Urinary bladder (tissue), 4 donors: ENCODE data around the gene PCYT2. TPM values are rescaled to one million over a fixed set of nuclear protein-coding genes. Genes with fewer than 3 reads are reported as not detected.

Experiments used
- DNase-seq: peaks from one replicate; pipeline ENCODE4 v3.0.0-alpha.2; 2015; ENCODE audit errors: extremely low spot score
- H3K27ac ChIP-seq: one replicate; pipeline ENCODE4 v1.5.1; 2013; ENCODE audit warnings: low read depth, mild to moderate bottlenecking, moderate library complexity
- H3K36me3 ChIP-seq: one replicate; pipeline ENCODE4 v1.6.1; 2013; ENCODE audit warnings: mild to moderate bottlenecking, moderate library complexity; ENCODE audit not compliant: insufficient read depth
- H3K4me1 ChIP-seq: one replicate; pipeline ENCODE4 v1.6.1; 2013; ENCODE audit warnings: mild to moderate bottlenecking, moderate library complexity; ENCODE audit not compliant: insufficient read depth
- H3K4me3 ChIP-seq: one replicate; pipeline ENCODE4 v1.5.1; 2013; ENCODE audit warnings: low read depth, low read length
- WGBS: extraction: QIAGEN DNeasy Blood & Tissue Kit; methylation state at CpG from one replicate; pipeline ENCODE4 v1.1.7; 2013; 5-methylcytosine and 5-hydroxymethylcytosine counted together
- polyA plus RNA-seq: library from polyadenylated mRNA; stranded (reverse); fragments of 200-250 nt; gene quantifications from one replicate; pipeline ENCODE4 v1.2.3, GENCODE V29; 2013
- total RNA-seq: library from RNA; depleted of rRNA; stranded (reverse); fragments of >200 nt; gene quantifications from one replicate; pipeline ENCODE4 v1.2.3, GENCODE V29; 2014
- donor health status: healthy with polysubstance abuse.
- donor health status: healthy.

The PCYT2 gene
- total and polyA plus RNA-seq, 2 donors, result 9.8 to 36.0 TPM

DNA sequence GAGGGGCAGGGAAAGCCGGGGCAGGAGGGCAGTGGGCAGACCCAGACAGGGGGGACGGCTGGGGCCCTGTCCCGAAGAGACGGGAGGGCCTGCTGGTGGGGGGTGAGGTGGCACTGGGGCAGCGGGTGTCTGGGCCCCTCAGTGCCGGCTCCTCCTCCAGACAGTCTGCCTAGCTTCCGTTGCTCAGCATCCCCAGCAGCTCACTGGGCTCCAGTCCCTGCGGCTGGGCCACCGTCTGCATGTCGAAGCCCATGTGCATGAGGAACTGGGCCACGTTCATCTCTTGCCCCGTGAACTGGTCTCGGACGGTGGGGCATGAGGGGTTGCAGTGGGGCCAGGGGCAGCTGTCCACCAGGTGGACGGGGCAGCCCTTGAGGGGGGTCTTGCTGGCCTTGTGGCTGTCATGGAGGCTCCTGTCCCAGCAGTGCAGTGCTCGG is 41.6 kb upstream of the PCYT2 start:
- Histone ChIP-seq H3K4me1 (no peaks in the 10 kb centered on the region), H3K36me3 (no peaks in the 10 kb centered on the region), H3K4me3 (no peak overlapping the region), H3K27ac (no peak overlapping the region)
- WGBS, result 65% methylated on average over 16 of the region's 16 CpGs
- no peak for DNase-seq

DNA sequence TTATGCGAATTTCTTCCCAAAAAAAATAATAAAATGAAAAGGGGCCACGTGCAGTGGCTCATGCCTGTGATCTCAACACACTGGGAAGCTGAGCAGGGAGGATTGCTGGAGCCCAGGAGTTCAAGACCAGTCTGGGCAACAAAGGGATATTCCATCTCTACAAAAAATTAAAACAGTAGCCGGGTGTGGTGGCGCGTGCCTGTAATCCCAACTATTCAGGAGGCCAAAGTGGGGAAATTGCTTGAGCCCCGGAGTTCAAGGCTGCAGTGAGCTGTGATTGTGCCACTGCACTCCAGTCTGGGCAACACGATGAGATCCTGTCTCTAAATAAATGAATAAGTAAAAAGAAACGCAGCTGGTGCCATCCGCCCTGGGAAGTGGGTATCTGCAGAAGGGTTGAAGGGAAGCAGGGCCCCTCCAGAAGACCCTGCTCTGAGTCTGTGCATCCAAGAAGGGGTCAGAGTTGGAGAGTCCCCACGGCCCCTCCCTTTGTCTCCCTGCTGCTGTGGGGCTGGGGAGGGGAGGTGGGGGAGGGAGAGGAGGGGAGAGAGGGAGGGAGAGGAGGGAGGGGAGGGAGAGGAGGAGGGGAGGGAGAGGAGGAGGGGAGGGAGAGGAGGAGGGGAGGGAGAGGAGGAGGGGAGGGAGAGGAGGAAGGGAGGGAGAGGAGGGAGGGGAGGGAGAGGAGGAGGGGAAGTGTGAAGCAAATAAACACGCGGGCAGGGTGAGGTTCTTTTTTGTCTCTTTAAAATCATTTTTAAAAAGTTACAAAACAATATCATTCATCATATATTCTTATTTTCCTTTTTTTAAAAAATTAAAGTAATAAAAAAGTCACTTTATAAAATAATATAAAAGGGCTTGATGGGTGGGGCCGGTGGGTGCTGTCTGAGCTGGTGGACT is 40.8 kb upstream of the PCYT2 start:
- H3K27ac ChIP-seq, result no peak overlapping the region
- H3K36me3 ChIP-seq, result no peaks in the 10 kb centered on the region
- no peak for DNase-seq
- no peaks in the 10 kb centered on the region for H3K4me1 ChIP-seq
- 51% methylated on average over 13 of the region's 13 CpGs for WGBS
- no peak overlapping the region for H3K4me3 ChIP-seq

DNA sequence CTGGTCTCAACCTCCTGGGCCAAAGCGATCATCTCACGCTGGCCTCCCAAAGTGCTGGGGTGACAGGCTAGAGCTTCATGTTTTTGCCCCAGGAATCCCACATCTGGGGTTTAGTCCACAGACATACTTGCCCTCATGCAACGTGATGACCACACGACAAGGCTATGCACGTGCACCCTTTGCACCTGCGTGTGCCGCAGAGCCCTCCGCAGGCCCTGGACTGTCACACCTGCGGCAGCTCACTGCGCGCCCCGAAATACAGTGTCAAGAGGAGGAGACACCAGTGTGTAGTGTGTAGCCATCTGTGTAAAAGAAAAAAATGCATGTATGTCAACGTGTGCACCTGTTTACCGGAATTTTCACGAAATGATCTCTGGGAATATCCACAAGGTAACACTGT is 39.3 kb upstream of the PCYT2 start:
- H3K27ac ChIP-seq, result no peak overlapping the region
- H3K4me3 ChIP-seq, result no peak overlapping the region
- no peaks in the 10 kb centered on the region for H3K4me1 ChIP-seq
- 83% methylated on average over 15 of the region's 15 CpGs for WGBS
- DNase-seq, result no peak
- H3K36me3 ChIP-seq, result no peaks in the 10 kb centered on the region

DNA sequence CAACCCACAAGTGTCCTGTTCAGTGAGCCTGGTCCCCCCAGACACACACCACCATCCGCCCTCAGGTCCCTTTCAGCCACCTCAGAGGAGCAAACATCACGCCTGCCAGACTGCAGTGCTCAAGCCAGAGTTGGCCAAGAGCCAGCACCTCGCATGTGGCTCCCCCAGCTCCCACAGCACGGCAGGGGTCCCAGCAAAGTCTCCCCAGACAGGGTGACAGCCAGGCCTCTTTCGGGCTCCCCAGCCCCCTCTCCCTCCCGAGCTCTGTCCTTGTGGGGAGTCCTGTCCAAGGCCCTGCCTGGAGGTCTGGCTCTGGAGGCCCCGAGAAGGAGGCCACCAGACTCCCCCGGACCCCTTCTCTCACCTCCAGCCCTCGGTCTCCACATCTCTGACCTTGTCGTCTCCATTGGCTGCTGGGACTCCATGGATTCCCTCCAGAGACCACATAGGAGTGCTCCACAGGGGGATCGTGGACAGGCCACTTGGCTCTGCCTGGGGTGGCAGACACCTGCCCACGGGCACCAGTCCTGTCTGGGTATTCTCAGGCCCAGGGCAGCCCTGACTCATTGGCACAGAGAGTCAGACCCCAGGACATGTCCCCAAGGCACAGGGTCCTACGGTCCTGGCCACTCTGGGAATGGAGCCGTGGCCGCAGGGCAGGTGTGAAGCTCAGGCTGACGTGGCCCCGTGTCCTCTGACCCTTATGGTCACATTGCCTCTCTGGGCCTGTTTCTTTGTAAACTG is 37.6 kb upstream of the PCYT2 start:
- WGBS, result 80% methylated on average over 17 of the region's 17 CpGs
- no peak overlapping the region for H3K27ac ChIP-seq
- H3K4me1 ChIP-seq, result no peaks in the 10 kb centered on the region
- no peaks in the 10 kb centered on the region for H3K36me3 ChIP-seq
- no peak overlapping the region for H3K4me3 ChIP-seq
- no peak for DNase-seq

DNA sequence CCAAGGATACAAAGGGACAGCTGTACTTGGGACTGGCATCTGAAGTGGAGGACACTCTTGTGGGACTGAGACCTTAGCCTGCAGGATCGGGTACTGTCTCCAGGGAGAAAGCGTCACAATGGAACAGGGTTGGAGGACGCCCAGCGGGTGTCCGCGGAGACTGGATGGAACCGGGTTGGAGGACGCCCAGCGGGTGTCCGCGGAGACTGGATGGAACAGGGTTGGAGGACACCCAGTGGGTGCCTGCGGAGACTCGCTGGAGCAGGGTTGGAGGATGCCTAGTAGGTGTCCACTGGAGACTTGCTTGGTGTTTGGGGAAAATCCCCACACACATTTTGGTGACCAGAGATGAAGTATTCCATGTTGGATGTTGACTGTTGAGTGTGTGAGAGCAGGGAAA is 36.0 kb upstream of the PCYT2 start, which contains the start of gene MYADML2:
Gene MYADML2, minus strand, starts transcription at position 45 of the 400 bp plus-strand sequence. CDS start 5,492 bp downstream, outside the sequence.
- 84% methylated on average over 13 of the region's 13 CpGs for WGBS
- no peaks in the 10 kb centered on the region for H3K4me1 ChIP-seq

DNA sequence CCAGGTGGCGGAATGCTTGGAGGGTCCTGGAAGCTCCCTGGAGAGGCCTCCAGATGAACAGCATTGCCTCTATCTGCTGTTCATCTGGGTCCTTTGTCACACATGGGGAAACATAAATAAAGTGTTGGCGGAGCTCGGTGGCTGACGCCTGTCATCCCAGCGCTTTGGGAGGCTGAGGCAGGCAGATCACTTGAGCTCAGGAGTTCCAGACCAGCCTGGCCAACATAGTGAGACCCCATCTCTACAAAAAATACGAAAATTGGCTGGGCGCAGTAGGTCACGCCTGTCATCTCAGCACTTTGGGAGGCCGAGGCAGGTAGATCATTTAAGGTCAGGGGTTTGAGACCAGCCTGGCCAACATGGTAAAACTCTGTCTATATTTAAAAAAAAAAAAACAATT is 33.7 kb upstream of the PCYT2 start:
- 83% methylated on average over 9 of the region's 9 CpGs for WGBS
- DNase-seq, result no peak
- Histone ChIP-seq H3K36me3 (no peaks in the 10 kb centered on the region), H3K27ac (no peak overlapping the region), H3K4me1 (no peaks in the 10 kb centered on the region), H3K4me3 (no peak overlapping the region)

More for the DNA sequence above, 36.0 kb upstream of the PCYT2 start, which contains the start of gene MYADML2:
- no peak within 1 kb of the TSS for H3K4me3 ChIP-seq
- no peak for DNase-seq
- no peaks in the 10 kb centered on the region for H3K36me3 ChIP-seq
- H3K27ac ChIP-seq, result no peak within 1 kb of the TSS

DNA sequence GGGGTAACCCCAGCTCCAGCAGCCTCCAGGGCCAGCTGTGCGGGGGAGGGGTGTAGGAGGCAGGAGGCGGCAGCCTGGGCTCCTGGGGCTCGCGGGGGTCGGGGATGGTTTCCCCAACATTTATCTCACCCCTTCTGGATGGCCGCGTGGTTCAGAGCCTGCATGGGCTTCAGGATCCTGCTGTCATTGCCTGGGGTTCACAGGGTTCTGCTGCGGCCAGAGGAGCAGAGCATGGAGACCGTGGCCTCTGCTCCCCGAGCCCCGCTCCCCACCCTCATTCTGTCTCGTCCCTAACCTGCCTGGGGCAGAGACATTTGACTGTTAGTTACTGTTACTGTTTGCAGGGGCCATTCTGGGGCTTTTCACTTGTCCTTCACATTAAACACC is 31.0 kb upstream of the PCYT2 start:
- 40% methylated on average over 12 of the region's 12 CpGs for WGBS
- Histone ChIP-seq H3K36me3 (no peaks in the 10 kb centered on the region), H3K27ac (no peak overlapping the region), H3K4me3 (no peak overlapping the region), H3K4me1 (no peaks in the 10 kb centered on the region)
- DNase-seq, result no peak

DNA sequence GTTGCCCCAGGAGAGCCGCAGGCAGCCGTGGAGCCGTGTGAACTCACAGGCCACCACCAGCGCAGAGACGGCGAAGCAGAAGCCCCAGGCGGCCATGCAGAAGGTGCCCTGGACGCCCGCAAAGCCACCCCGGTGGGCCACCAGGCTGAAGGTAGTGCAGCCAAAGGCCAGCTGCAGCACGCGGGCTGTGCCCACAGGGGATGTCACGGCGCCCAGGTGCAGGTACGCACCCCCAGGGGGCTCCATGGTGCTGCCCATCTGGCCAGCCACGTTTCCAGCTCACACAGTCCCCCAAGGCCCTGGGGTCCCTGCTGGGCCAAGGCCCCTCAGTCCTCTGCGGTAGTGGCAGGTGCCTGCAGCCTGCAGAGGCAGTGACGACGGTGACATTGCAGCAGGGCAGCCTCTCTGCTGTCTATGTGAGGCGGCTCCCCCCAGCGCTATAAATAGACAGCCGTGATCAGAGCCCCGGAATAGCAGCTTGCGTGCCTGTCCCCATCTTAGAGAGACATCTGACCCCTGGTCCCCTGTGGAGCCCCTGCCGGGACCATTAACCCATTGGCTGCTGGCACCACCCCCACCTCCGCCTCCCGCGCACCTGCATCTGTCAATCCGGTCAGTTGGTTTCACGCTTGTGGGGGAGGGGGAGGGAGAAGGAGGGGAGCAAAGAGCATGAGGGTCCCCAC is 30.4 kb upstream of the PCYT2 start:
- DNase-seq, result no peak
- H3K4me1 ChIP-seq, result no peaks in the 10 kb centered on the region
- no peaks in the 10 kb centered on the region for H3K36me3 ChIP-seq
- no peak overlapping the region for H3K27ac ChIP-seq
- 45% methylated on average over 30 of the region's 30 CpGs for WGBS
- no peak overlapping the region for H3K4me3 ChIP-seq

DNA sequence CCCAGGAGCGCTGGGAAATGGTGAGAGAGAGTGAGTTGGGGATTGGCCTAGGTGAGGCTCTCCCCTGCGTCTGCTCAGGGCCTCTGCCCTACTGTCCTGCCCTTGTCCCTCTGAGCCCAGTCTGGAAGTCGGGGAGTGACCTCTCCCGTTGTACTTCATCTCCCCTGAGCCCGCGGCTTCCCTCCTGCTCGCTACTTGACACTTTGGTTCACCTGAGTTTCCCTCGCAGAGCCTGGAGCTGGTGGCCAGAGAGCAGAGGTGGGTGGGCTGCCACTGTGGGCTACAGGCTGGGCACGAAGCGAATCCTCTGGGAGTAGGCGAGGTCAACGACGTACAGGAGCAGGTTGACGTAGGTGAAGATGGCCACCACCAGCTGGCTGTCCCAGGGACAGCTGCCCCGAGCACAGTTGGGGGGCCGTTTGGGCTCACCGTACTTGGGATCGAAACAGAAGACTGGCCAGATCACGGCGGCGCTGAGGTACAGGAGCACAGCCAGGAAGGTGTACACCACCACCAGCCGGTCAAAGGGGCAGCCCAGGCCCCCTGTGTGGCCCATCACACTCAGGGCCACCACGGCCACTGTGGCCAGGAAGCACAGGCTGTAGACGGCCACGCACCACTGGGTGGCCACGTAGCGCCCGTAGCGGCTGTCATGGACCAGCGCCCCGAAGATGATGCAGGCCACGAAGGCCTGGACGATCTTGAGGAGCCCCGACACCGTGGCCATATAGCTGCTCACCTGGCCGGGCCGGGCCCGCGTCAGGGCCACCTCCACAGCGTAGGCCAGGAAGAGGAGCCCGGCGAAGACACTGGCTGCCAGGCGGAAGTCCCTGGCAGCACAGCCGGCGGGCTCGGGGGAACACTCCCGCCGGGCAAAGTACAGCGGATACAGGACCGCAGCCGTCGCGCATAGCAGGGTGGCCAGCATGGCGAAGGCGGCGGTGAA is 29.6 kb upstream of the PCYT2 start:
- WGBS, result 91% methylated on average over 56 of the region's 56 CpGs
- DNase-seq, result no peak
- Histone ChIP-seq H3K4me3 (no peak overlapping the region), H3K27ac (no peak overlapping the region), H3K4me1 (no peaks in the 10 kb centered on the region), H3K36me3 (no peaks in the 10 kb centered on the region)

DNA sequence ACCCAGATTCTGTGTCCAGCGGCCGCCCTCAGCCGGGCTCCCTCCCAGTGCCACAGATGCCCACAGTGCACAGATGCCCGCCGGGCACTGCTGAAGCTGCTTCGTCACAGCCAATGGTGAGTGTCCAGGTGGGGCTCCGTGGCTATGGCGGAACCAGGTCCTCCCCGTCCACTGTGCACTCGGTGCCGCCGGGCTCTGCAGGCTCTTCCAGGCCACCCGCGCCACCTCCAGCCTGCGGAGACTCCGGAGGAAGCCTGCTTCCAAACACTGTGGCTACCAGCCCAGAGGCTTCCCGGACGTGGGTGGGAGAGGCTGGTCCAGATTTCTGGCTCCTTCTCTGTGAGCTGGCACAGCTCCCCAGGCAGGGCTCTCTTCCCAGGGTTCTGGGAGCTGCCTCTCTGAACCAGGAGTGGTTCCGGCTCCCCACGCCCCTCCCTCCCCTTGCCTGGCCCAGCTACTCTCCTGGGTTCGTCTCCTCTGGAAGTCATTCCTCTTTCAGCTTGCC is 28.7 kb upstream of the PCYT2 start:
- H3K4me1 ChIP-seq, result no peaks in the 10 kb centered on the region
- no peak overlapping the region for H3K27ac ChIP-seq
- no peak overlapping the region for H3K4me3 ChIP-seq
- H3K36me3 ChIP-seq, result no peaks in the 10 kb centered on the region
- 68% methylated on average over 21 of the region's 21 CpGs for WGBS
- DNase-seq, result no peak

DNA sequence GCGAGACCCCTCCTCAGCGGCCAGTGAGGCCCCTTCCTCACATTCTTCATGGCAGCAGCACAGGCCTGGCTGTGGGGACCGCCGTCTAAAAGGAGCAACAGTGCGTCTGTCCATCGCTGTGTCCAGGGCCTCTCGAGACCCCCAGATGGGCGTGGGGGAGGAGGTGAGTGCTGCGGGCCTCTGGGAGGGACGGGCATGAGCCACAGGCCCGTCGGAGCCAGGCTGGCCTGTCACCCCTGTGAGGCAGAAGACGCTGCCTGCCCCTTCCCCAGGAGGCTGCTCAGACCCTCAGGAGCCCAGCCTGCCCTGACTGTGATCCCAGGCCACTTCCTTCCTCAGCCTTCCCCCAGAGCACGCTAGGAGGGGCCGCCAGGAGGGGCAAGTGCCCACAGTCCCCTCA is 28.0 kb upstream of the PCYT2 start:
- Histone ChIP-seq H3K36me3 (no peaks in the 10 kb centered on the region), H3K27ac (no peak overlapping the region), H3K4me3 (no peak overlapping the region), H3K4me1 (no peaks in the 10 kb centered on the region)
- WGBS, result 68% methylated on average over 15 of the region's 15 CpGs
- no peak for DNase-seq

DNA sequence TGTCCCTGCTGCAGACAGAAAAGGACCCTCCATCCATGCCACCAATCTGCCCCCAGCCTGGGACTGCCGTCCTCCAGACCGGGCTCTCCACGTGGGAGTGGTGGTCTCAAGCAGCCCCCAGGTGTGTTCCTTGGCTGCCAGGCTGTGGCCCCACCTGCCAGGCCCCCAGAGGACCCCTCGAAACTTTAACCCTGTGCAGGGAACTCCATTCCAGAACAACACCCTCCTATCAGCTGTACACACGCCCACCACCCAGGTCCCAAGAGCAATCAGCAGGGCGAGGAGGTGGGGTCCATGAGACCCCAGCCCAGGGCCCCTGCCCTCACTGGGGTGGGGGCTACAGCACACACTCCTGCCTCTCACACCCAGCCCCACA is 24.5 kb upstream of the PCYT2 start:
- DNase-seq, result no peak
- Histone ChIP-seq H3K4me1 (no peaks in the 10 kb centered on the region), H3K36me3 (no peaks in the 10 kb centered on the region), H3K27ac (no peak overlapping the region), H3K4me3 (no peak overlapping the region)
- 88% methylated on average over 6 of the region's 6 CpGs for WGBS
